NK-92 treated with Interleukin-12 subunit alpha and Interleukin-12 subunit beta, amount 100 ng/mL, for 24 hours (cell line): Measurements from ENCODE around the gene SLC35D1.
"Not testable (repeated sequence)": the region's sequence is repeated elsewhere in the genome, so short reads cannot be mapped to it uniquely, and the experiment has no call there.

ENCODE experiments used
- DNase-seq: peaks from one replicate; lab custom pipeline; 2025; lab: John Stamatoyannopoulos, UW

Gene SLC35D1

DNA sequence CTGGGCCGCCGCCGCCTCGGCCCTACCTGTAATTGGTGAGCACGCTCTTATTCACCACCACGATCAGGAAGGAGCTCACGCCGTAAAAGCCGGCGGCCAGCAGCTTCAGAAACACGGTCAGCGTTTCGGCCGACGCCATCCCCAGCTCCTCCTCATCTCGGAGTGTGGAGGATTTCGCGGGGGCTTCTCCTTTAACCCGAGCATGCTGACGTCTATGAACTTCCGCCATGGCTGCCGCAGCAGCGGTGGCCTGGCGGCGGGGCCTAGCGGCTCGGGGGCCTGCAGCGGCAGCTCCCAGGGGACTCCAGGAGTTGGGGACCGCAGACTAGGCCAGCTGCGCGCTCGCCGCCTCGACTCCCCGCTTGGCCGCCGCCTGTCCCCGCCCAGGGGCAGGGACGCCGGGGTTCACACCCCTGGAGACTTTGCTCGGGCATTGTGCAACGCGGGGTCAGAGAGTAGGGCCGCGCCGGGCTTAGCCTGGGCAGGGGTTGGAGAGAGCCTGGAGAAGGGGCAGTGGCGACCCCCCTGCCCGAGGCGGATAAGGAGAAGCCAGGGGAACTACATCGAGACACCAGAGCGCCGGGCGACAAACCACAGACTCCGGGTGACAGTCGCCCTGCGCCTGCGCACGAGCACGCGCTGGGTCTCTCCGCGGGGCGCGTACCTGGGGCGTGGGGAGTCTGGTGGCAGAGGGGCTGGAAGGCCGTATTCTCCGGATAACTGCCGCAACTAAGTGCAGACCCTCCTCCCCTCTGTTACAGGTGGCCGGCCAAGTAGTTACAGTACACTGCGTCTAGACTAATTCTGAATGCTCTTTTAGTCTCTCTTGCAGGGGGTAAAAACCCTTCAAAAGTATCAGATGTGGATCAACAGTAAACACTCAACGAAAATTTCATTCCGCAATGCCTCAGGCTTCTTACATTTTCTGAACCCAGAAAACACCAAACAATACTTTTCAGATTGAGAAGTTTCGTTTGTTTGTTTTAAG, at the start of gene SLC35D1:
SLC35D1 (minus strand) TSS at position 364 of the 988 bp plus-strand sequence; CDS start at position 229, 135 bp downstream.
- peak; percentile 90 for DNase-seq

DNA sequence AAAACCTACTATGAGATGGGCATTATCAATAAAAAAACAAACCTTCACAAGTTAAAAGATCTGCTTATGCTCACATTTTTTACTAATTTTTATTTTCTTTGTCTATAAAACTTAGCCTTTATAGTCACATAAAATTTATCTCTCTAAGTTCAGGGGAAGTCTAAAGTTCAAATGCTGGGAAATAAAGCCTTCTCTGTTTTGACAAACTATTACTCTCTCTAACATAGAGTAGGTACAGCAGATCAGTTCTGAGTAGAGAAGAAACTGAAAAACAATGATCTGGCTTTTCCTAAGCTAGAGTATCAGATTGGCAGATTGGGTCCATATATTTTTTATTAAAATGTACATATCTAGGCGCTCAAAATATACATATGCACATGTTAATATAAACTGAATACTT, 49.6 kb upstream of the SLC35D1 start:
- DNase-seq, result no peak

DNA sequence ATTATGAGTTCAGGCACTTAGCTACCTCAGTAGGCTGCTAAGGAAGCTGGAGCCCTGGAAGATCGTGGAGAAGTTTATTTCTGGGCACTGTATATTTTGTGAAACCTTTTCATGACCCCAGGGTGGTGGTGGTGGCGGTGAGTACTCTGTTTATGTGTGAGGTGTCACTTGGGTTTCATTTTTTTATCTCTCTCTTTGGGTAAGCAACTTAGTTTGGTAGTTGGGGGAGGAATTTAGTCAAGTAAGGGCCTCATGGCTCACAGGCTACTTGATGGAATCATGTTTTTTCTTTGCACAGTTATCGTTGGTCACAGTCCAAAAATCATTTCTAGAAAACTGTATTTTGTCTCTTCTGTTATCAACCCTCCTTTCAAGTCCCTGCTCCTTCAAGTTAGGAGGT, 46.9 kb upstream of the SLC35D1 start:
- DNase-seq, result no peak

DNA sequence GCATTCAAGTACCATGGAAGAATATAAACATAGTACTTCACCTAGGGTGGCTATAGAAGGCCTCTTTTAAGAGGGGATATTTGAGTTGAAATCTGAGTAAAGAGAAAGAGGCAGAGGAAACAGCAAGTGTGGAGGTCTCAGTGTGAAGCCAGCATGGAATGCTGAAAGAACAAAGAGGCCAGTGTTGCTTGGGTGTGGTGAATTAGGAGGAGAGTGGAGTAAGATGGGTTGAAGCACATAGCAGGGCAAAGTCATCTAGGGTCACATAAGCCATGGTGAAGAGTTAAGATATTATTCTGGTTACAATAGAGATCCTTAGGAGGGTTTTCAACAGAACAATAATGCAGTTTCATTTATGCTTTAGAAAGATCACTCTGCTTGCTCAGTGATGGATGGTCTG, 43.4 kb upstream of the SLC35D1 start:
- DNase-seq, result no peak

DNA sequence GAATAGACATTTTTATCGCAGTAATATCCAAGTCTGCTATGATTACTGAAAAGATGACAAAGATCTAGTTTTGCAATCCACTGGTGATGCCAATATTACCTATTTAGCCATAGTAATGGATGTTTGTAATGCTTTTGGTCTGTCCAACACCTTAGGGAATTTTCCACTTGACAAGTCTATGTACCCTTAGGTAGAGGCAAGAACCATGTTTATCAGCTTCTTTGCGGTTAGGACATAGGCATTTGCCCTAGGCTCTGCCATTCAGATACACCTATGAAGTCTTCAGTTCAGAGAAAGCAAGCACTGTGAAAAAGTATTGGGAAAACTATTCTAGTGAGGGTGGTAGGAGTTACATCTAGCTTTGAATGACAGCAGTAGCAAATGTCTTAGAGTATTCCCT, 40.2 kb upstream of the SLC35D1 start:
- no peak for DNase-seq

DNA sequence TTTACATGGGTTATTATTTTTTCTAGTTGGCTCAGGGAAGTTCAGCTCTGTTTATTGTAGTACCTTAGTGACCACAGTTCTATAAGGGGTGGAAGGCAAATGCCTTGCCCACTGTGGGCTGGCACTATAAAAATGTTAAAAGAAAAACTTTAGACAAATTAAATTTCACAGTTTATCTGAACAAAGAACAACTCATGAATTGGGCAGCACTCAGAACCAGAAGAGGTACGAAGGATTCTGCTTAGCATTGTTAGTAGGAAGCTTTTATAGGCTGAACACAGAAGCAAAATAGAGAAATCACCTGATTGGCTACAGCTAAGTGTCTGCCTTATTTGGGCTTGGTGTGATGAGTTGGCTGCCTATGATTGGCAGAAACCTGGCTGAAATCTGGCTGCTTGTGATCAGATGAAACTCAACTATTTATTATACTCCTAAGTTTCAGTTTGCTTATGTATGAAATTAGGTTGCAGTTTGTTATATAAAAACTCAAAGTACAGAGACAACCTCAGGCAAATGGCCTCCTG, 35.8 kb upstream of the SLC35D1 start:
- no peak for DNase-seq

DNA sequence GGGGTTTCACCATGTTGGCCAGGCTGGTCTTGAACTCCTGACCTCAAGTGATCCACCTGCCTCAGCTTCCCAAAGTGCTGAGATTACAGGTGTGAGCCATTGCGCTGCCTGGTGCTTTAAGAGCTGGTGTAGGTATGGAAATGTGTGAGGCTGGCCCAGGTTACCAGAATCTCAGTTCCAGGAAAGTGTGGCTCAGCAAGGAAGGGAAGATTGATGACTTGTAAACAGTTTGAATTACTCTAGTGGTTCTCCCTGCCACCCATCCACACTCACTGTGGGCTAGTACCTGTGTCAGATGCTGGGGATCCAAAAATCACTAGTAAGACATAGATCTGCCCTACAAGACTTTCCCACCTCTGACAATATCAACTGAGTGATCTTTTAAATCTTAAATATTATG, 34.5 kb upstream of the SLC35D1 start:
- no peak for DNase-seq

DNA sequence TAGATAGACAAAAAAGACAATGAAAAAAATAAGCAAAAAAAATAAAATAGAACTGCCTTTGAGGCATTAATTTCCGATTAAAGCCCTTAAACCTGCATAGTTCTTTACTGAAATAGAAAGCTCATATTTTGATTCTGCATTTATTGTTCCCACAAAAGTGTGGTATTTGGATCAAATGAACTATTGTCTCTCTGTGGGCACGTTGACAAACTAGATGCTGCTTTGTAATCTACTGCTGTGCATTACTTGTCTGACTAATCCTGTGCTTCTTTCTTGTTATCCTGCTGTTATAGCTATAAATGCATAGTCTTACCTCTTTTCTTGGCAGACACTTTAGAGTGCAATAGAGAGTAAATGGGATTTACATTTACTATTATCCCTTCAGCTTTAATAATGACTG, 31.4 kb upstream of the SLC35D1 start:
- DNase-seq, result no peak

DNA sequence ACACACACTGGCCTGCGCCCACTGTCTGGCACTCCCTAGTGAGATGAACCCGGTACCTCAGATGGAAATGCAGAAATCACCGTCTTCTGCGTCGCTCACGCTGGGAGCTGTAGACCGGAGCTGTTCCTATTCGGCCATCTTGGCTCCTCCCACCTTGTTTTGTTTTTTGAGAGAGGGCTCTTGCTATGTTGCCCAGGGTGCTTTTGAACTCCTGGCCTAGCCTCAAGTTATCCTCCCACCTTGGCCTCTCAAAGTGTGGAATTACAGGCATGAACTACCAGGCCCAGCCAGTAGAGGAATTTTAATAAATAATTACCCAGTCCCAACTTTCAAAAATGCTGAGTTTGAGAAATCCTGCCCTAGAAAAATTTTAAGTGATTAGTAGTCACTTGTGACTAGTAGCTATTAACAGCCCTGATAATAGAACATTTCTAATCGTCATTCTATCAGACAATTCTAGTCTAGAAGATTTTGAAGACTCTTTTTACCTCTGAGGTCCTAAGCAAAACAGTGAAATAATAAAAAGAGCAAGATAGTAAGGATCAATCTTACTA, 30.9 kb upstream of the SLC35D1 start:
- DNase-seq, result no peak

DNA sequence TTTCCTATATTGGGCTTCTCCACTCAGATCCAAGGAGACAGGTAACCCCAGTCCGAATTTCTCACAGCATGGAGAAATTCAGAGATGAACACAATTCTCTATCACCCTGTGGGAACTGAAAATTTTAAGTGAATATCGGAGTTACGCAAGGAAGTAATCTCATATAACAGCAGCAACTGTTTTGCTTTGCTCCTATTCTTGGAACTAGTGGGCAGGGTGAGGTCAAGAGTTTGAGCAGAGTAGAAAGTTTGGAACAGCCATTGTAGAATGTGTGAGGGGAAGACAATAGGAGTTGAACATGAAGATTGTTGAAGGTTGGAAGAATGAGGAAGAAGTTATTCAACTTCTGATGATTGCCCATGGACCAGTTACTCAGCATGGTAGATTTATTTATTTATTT, 24.3 kb upstream of the SLC35D1 start:
- no peak for DNase-seq

DNA sequence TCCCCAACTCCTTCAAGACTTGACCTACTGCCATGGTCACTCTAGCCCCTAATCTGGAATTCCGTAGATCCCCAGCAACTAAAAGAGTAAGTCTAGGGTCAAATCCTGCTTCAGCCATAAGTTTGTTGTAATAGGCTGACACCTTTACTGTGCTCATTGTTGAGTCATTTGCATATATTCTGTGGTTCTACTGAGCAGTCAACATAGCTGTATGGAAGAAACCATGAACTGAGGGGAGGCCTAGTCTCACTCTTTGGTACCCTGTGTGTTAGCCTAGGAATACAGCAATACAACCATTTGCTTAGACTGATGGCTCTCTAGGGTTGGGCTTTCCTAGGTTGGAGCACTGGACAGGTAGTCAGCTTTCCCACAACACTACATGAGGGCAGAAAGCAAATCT, 23.6 kb upstream of the SLC35D1 start:
- no peak for DNase-seq

DNA sequence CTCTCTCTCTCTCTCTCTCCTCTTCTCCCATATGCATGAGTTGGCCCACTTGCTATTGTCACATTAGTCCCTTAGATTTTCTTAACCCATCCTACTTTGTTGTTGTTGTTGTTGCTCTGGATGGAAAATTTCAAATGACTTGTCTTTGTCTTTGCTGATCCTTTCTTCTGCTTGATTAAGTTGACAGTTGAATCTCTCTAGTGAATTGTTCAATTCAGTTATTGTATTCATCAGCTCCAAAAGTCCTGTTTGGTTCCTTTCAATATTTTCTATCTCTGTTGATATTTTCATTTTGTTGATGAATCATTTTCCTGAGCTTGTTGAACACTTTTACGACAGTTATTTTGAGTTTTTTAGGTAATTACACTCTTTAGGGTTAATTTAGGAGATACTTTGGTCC, 18.8 kb upstream of the SLC35D1 start:
- DNase-seq, result no peak

DNA sequence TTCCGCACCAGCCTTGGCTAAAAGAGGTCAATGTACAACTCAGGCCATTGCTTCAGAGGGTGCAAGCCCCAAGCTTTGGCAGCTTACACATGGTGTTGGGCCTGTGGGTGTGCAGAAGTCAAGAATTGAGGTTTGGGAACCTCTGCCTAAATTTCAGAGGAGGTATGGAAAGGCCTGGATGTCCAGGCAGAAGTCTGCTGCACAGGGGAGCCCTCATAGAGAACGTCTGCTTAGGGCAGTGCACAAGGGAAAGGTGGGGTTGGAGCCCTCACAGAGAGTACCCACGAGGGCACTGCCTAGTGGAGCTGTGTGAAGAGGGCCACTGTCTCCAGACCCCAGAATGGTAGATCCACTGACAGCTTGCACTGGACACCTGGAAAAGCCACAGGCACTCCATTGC, 13.7 kb upstream of the SLC35D1 start:
- DNase-seq, result not testable (repeated sequence)

DNA sequence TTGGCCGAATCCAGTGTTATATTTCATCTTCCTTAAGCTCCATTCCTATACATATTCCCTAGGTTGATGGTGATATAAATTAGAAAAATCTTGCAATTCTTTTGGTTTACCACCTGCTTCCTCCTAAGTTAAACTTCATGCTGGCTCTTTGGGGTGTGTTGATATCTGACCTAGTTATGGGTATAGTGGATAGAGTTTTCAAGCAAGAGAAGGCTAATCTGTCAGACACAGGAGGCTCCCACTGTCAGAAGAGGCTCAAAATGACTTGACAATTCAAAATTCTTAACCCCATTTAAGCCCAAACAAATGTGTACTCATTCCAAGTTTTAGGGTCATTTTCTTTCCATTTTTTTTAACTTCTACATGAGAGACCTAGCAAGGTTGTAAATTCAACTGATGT, 8.5 kb upstream of the SLC35D1 start:
- DNase-seq, result no peak

DNA sequence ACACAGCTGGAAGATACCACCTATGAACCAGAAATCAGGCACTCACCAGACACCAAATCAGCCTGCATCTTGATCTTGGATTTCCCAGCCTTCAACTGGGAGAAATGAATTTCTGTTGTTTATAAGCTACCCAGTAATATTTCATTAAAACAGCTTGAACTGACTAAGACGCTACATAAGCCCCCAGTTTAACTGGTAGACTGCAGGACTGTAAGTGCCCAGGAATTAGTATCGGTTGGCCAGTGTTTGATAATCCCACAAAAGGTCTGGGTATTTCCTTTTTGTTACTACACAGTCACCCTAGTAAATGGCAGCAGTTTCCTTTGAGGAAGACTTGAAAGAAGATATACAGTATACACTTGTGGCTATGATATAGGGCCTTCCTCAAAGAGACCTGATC, 7.3 kb upstream of the SLC35D1 start:
- DNase-seq, result no peak

DNA sequence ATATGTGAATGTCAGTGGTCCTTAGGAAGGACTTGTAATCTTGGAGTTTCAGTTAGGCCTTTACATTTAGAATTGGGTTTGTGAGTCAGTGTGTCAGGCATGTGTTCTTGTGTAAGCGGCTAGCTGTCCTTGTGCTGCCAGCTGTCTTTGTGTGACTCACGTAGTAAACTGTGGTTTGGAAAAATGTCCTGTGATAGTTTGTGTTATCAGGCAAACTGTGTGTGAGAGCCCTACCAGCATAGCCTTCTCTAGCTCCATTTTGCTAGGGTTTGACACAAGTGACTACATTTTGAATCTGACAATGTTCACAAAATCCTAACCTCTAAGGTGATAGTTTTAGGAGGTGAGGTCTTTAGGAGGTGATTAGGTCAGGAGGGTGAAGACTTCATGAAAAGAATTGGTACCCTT, 6.9 kb upstream of the SLC35D1 start:
- no peak for DNase-seq

DNA sequence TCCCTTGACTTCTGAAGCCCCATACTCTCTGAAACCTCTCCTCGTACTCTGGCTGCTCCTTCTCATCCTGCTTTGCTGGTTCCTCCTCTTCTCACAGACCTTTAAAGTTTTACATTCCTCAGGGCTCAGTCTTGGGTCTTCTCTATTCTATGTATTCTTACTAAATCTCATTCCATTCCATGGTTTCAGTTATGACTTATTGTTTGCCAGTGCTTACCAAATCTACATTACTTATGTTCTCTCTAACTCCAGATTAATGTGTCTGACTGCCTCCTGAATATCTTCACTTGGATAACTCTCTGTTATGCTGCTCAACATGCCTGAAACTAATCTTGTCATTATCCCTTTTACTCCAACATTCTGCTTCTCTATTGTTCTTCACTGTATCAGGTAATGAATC, 5.4 kb upstream of the SLC35D1 start:
- DNase-seq, result no peak

DNA sequence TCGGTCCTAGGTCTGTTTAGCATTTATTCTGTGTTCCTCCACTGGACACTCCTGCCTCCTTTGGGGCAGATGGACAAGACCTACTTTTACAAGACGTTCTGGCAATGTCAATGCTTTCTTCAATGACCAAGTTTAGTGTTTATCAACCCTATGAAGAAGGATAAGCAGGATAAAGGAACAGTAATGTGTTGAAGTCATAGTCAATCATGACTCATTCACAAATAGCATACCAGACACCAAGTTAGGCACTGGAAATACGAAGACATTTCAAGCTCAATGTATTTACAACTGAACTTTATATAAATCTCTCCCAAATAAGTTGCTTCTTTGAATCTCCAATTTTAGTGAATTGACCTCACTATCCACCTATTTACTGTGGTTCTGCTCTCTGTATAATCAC, 4.8 kb upstream of the SLC35D1 start:
- no peak for DNase-seq

DNA sequence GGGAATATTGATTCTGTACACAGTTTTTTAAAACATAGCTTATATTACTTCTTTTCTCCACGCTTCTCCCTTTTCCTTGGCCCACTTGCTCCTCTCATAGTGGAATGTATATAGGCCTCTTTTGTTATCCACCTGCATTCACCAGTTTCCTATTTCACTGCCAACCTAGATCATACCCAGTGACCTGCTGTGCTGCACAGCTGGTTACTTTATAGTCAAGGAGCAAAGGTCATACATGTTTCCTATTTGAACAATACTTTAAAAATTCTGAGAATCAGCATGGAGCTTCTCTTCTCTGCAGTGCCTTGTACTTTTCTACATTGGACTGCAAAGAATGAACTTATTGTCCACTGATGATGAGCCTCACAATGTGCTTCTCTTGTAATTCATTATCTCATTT, 4.3 kb upstream of the SLC35D1 start:
- no peak for DNase-seq

DNA sequence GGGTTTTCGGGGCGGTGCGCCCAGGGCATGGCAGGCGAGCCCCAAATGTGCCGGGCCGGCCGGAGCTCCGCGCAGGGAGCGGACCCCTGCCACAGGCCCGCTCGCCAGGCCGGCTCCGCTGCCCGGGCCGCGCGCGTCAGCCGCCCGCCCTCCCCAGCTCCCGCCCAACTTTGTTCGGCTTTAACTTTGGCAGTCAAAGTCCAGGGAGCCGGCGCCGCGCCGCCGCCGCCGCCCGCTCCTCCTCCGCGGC, 488 bp downstream of the SLC35D1 start:
- DNase-seq, result peak; percentile 41

DNA sequence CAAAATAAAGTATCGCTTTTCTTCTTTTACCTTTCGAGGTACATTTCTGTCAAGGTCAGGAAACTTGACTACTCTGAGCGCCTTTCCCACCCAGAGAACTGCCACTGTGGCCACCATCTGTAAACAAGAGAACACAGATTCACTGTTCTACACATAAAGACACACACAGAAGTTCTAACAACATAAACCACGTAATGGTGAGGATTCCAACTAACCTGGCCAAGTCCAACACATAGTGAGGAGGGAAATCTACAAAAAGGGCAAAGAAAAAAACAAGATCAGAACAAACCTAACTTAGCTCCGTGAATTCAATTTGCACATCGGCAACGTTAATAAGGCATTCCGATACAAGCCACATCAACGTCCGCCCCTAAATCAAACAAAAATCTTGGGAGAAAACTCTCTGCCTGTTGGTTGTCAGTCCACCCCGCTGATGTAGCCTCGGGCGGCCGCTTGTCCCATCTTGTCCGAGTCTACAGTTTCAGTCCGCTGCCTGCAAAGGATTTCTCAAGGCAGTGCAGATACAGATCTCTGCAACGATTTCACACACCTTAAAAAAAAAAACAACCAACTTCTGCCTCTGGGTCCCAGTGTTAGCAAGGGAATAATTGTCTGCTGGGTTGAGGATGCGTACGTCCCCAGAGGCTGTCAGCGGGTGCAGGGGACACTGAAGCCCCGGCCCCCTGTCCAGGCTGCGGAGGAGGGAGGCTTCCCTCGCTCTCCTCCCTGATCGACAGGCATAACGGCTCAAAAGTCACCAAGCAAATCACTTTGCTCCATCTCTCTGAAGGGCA, 1.0 kb downstream of the SLC35D1 start:
- DNase-seq, result peak; percentile 26

DNA sequence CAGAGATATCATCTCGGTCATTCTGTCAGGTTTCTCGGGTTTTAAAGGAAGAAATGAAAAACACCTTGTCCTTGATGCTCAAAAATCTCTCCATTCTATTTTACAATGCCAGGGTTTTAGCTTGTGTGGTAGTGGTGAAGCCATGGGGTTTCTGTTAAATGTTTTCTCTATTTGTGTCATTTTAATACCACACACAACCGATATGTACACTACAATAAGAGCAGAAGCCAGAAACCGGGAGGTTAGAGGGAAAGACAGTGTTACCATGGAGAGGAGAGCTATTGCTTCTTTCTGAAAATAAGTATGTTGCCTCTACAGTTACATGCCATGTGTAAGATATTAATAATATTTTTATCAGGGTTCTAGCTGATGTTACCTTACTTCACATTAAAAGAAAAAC, 2.8 kb downstream of the SLC35D1 start:
- DNase-seq, result no peak
